ENCODE data around the gene WNK2. TPM values are rescaled to one million over a fixed set of nuclear protein-coding genes. Genes with fewer than 3 reads are reported as not detected.

Gene WNK2
- total RNA-seq, 1 experiment from 2014 or later = 69.4 TPM

DNA sequence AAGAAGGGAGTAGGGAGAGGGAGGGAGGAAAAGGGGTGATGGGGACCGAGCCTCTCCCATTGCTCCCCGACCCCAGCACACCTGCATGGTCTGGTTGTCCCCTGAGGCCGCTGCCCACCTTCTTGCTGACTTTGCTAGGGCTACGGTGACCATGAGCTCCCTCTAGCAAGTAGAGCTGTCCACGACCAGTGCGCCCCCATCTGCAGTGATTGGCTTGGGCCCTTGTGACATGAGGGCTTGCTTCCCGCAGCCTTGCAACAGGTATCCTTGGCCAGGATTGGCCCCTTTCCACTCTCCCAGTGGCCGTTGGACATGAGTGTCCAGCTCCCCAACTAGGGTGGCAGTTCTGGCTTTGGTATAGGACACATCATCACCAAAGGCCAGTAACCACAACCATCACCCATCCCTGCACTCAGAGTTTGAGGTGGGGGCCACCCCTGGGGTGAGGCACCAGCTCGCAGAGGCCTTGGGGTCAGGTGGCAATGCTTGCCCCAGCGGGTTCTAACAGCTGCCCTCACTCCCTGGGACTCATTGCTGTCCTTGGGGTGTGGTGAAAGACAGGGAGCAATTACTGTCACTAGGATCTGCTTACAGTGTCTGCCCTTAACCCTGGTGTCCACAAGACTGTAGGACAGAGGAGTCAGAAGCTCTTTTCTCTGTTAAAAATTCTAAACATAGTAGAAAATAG lies 32.7 kb upstream of the WNK2 start:
- Mint-ChIP-seq H3K4me3 (no peak overlapping the region), H3K27ac (no peak overlapping the region), H3K36me3 (ENCODE audit: insufficient read depth in 1 of 3, low read depth in 3 of 3) (no peaks in the 10 kb centered on the region), H3K9me3 (peaks cover 0 to 3% of the 10 kb centered on the region in 2 experiments; a peak in 1 of 5 replicates), H3K4me1 (peaks cover 0 to 2% of the 10 kb centered on the region in 2 experiments; a peak in 1 of 4 replicates), H3K27me3 (ENCODE audit: low read depth) (peaks cover 2% of the 10 kb centered on the region; the same call in 1 of the 2 replicates)
- no peak overlapping the region for H3K4me2 ChIP-seq (ENCODE audit: insufficient read depth, insufficient read length, low read length)
- no peak overlapping the region for H4K5ac ChIP-seq (ENCODE audit: insufficient read length, low read depth, low read length)
- H2BK120ac ChIP-seq (ENCODE audit: low read depth, low read length, poor library complexity, severe bottlenecking) = no peak overlapping the region
- H2BK5ac ChIP-seq (ENCODE audit: insufficient read length, low read length) = no peak overlapping the region
- H4K20me1 ChIP-seq (ENCODE audit: control insufficient read depth, insufficient read depth, insufficient read length) = no peaks in the 10 kb centered on the region
- no peaks in the 10 kb centered on the region for H3K79me2 ChIP-seq (ENCODE audit: insufficient read depth, low read length)
- no peaks in the 10 kb centered on the region for H3K4me1 ChIP-seq (ENCODE audit: insufficient read depth, low read length)
- H4K91ac ChIP-seq (ENCODE audit: insufficient read length, low read depth, low read length) = no peak overlapping the region
- H3K27me3 ChIP-seq (ENCODE audit: insufficient read depth, low read length) = no peaks in the 10 kb centered on the region
- H2AK5ac ChIP-seq (ENCODE audit: insufficient read length, low read length) = no peak overlapping the region
- no peak overlapping the region for H3K18ac ChIP-seq (ENCODE audit: insufficient read length, low read depth, low read length)
- H3K56ac ChIP-seq (ENCODE audit: insufficient read length, low read depth, low read length) = no peak overlapping the region
- TF ChIP-seq, protein P1, sequence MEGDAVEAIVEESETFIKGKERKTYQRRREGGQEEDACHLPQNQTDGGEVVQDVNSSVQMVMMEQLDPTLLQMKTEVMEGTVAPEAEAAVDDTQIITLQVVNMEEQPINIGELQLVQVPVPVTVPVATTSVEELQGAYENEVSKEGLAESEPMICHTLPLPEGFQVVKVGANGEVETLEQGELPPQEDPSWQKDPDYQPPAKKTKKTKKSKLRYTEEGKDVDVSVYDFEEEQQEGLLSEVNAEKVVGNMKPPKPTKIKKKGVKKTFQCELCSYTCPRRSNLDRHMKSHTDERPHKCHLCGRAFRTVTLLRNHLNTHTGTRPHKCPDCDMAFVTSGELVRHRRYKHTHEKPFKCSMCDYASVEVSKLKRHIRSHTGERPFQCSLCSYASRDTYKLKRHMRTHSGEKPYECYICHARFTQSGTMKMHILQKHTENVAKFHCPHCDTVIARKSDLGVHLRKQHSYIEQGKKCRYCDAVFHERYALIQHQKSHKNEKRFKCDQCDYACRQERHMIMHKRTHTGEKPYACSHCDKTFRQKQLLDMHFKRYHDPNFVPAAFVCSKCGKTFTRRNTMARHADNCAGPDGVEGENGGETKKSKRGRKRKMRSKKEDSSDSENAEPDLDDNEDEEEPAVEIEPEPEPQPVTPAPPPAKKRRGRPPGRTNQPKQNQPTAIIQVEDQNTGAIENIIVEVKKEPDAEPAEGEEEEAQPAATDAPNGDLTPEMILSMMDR (conservative IDR thresholded peaks at IDR 0.05) = 0 out of 3 replicates have a peak, but pooled peaks have one; percentile 18
- WGBS (ENCODE audit: extremely low coverage, insufficient read length, low lambda C conversion rate) = no CpG with 5 or more reads among the region's 10 CpGs
- no peak overlapping the region for H3K23ac ChIP-seq (ENCODE audit: insufficient read length, low read depth, low read length)
- peak; percentile 65 for DNase-seq
- H4K8ac ChIP-seq (replicated peaks; ENCODE audit: insufficient read length, low read depth, low read length) = no peak overlapping the region
- no peaks in the 10 kb centered on the region for H3K9me3 ChIP-seq (ENCODE audit: control insufficient read depth, low read depth, low read length)
- no peak overlapping the region for H3K14ac ChIP-seq (ENCODE audit: insufficient read depth, low read length)
- H3K9ac ChIP-seq (ENCODE audit: extremely low read depth, insufficient read length, low read length) = no peak overlapping the region
- H3K79me1 ChIP-seq (ENCODE audit: insufficient read depth, low read depth, low read length, poor library complexity, severe bottlenecking) = no peaks in the 10 kb centered on the region
- H2BK15ac ChIP-seq (ENCODE audit: low read depth, low read length) = no peak overlapping the region
- no peak overlapping the region for H3K4ac ChIP-seq (ENCODE audit: low read depth, low read length)
- H3K27ac ChIP-seq (ENCODE audit: insufficient read length, low read depth, low read length) = no peak overlapping the region
- no peak overlapping the region for H2BK12ac ChIP-seq (ENCODE audit: insufficient read length, low read depth, low read length)
- no peak overlapping the region for H3T11ph ChIP-seq (ENCODE audit: low read length)
- no peak overlapping the region for H2BK20ac ChIP-seq (ENCODE audit: low read depth, low read length, poor library complexity, severe bottlenecking)
- no peak overlapping the region for H2AFZ ChIP-seq (ENCODE audit: low read length)
- no peaks in the 10 kb centered on the region for H3K23me2 ChIP-seq (ENCODE audit: insufficient read length, low read depth, low read length, poor library complexity, severe bottlenecking)

All from H9 (cell line).